Gastroesophageal sphincter (tissue), 4 donors: Measurements from ENCODE around the gene BCDIN3D. TPM values are rescaled to one million over a fixed set of nuclear protein-coding genes. Genes with fewer than 3 reads are reported as not detected.

Experiments used
- ATAC-seq: fragments of 150-250 bp; one replicate; pipeline ENCODE4 v1.9.1; 2016; ENCODE audit warnings: mild to moderate bottlenecking, moderate library complexity
- H3K27ac ChIP-seq, 4 donors: fragments of 200-600 bp; sonication (generic) in 3 of 4; 1 replicate in 3 of 4; 2 replicates in 1 of 4; pipeline ENCODE4 v1.5.1; 2016 to 2019
- H3K27me3 ChIP-seq: fragments of 200-600 bp; sonication (generic); one replicate; pipeline ENCODE4 v1.5.1; 2019
- H3K36me3 ChIP-seq, 2 donors: fragments of 200-600 bp; sonication (generic); one replicate each; pipeline ENCODE4 v1.5.1; 2019; ENCODE audit warnings: control low read depth in 1 of 2
- H3K4me1 ChIP-seq, 3 donors: fragments of 200-600 bp; sonication (generic); 1 replicate in 2 of 3; 2 replicates in 1 of 3; pipeline ENCODE4 v1.5.1; 2016 to 2019; ENCODE audit warnings: control low read depth in 2 of 3
- H3K4me3 ChIP-seq, 2 donors: fragments of 200-600 bp; sonication (generic); one replicate each; pipeline ENCODE4 v1.5.1; 2019; ENCODE audit warnings: mild to moderate bottlenecking in 1 of 2, moderate library complexity in 1 of 2
- H3K9me3 ChIP-seq, 3 donors: fragments of 200-600 bp; sonication (generic); one replicate each; pipeline ENCODE4 v1.5.1; 2017 to 2019; ENCODE audit warnings: control low read depth in 2 of 3
- EP300 ChIP-seq: sonication (generic); formaldehyde crosslinking; IDR thresholded peaks from one replicate; pipeline ENCODE4 v1.6.1; 2017; ENCODE audit warnings: antibody characterized with exemption, mild to moderate bottlenecking
- POLR2A ChIP-seq, 2 donors: fragments of 450-650 bp; IDR thresholded peaks; one replicate each; pipeline ENCODE4 v1.6.1; 2017; ENCODE audit warnings: antibody characterized with exemption in 2 of 2, mild to moderate bottlenecking in 2 of 2, moderate library complexity in 1 of 2
- POLR2AphosphoS5 ChIP-seq: sonication (generic); formaldehyde crosslinking; IDR thresholded peaks from one replicate; pipeline ENCODE4 v1.6.1; 2017; ENCODE audit warnings: antibody characterized with exemption
- WGBS, 2 donors: methylation state at CpG; one replicate each; pipeline ENCODE4 v1.1.5; 2018; ENCODE audit warnings: low coverage in 1 of 2; 5-methylcytosine and 5-hydroxymethylcytosine counted together
- total RNA-seq, 4 donors: library from RNA; depleted of rRNA; stranded (reverse); fragments of >200 nt; gene quantifications; one replicate each; pipeline ENCODE4 v1.1.0, GENCODE V29; 2016
- TF ChIP-seq, protein P1 (sequence below), 4 experiments: fragments of 200-600 bp in 2 of 4; fragments of 450-650 bp in 2 of 4; sonication (generic) in 1 of 4; IDR thresholded peaks; one replicate each; pipeline ENCODE4 v1.5.1; 2017 to 2019; ENCODE audit warnings: antibody characterized with exemption in 4 of 4, mild to moderate bottlenecking in 2 of 4, moderate library complexity in 2 of 4

The BCDIN3D gene
- total RNA-seq, 4 donors from 2014 or later = 2.6 to 4.7 (median 3.4) TPM

DNA sequence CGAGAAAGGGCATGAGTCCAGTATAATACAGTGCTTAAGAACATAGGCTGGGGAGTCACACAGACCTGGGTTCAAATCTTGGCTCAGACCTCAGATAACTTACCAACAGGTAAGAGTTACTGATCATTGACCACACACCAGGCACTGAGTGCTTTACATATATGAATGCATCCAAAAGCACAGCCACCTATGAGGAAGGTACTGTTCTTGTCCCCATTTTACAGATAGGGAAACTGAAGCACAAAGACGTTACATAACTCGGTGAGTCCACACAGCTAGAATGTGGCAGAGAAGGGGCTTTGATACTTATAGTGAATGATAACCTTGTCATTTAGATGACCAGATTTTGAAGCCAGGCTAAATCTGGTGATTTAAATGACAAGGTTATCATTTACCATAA is 33.2 kb upstream of the BCDIN3D start:
- Histone ChIP-seq H3K27ac (no peak overlapping the region), H3K9me3 (no peaks in the 10 kb centered on the region), H3K27me3 (peaks cover 6% of the 10 kb centered on the region), H3K4me3 (no peak overlapping the region), H3K36me3 (no peaks in the 10 kb centered on the region), H3K4me1 (no peaks in the 10 kb centered on the region)
- no peak for ATAC-seq
- TF ChIP-seq POLR2AphosphoS5 = no peak
- TF ChIP-seq, protein P1, sequence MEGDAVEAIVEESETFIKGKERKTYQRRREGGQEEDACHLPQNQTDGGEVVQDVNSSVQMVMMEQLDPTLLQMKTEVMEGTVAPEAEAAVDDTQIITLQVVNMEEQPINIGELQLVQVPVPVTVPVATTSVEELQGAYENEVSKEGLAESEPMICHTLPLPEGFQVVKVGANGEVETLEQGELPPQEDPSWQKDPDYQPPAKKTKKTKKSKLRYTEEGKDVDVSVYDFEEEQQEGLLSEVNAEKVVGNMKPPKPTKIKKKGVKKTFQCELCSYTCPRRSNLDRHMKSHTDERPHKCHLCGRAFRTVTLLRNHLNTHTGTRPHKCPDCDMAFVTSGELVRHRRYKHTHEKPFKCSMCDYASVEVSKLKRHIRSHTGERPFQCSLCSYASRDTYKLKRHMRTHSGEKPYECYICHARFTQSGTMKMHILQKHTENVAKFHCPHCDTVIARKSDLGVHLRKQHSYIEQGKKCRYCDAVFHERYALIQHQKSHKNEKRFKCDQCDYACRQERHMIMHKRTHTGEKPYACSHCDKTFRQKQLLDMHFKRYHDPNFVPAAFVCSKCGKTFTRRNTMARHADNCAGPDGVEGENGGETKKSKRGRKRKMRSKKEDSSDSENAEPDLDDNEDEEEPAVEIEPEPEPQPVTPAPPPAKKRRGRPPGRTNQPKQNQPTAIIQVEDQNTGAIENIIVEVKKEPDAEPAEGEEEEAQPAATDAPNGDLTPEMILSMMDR (IDR thresholded peaks at IDR 0.05) = no peak
- 84 to 88% methylated on average over 3 of the region's 3 CpGs for WGBS, 2 donors

DNA sequence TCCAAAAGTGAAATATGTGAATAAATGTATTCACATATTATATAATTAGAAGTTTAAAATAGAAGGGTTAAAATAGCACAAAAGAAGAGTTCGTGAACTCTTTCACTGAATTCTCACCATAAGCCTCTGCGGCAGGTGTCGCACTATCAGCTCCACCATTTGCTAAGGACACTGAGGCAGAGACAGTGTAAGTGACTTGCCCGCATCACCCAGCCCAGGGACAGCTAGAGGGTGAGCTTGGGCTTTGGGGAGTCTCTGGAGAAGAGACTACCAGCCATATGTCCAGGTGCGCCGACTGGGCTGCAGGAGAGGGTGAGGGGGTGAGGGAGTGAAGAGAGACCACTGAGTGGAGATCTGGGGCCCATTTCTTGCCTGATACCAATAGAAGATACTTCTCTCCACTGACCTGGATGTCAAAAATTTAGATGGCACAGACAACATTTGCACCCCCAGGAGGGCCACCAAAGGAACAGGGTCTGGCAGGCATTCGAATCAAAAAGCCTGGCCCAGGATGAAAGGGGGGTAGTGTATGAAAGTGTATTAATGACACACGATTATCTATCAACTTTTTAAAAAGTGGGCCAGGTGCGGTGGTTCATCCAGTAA is 32.3 kb upstream of the BCDIN3D start:
- Histone ChIP-seq H3K27ac (no peak overlapping the region), H3K9me3 (no peaks in the 10 kb centered on the region), H3K36me3 (no peaks in the 10 kb centered on the region), H3K4me1 (no peaks in the 10 kb centered on the region), H3K4me3 (no peak overlapping the region), H3K27me3 (peaks cover 6% of the 10 kb centered on the region)
- 87 to 90% methylated on average over 8 to 9 of the region's 9 CpGs for WGBS, 2 donors
- ATAC-seq = no peak
- TF ChIP-seq EP300 (no peak), POLR2A (IDR thresholded peaks at IDR 0.05) (no peak), POLR2AphosphoS5 (no peak)
- TF ChIP-seq, protein P1 (IDR thresholded peaks at IDR 0.05) = no peak

DNA sequence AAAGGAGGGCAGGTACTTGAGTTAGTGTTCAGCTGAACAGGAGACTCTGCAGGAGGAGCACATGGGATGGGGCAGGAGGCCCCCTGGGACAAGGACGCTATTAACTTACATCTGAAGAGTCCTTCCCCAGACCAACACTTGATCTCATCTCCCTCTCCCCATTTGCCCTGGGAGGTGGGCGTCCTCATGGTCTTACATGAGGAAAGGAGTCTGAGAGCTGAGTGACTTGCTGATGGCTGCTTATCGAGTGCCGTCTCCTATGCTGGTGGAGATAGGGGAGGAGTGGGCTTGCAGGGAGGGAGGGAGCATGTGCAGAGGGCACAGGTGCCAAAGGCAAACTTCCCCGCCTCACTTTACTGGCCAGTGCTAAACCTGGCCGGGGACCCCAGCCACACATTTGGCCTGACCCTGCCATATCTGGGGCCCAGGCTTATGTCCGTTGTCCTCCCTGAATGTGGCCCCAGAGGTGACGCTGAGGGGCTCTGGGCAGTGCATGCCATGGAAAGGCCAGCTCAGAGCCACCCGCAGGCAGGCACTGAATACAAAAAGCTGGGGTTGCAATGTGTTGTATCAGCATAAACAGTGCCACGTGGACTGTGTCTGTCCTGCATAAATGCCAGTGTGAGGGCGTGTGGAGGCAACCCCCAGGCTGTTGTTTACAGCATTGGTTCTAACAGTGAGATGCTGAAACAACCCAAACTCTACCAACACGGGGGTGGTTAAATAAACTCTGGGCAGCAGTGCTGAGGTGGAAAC is 31.4 kb upstream of the BCDIN3D start:
- Histone ChIP-seq H3K36me3 (no peaks in the 10 kb centered on the region), H3K4me1 (peaks cover 0 to 8% (median 5%) of the 10 kb centered on the region in 3 donors), H3K27me3 (peaks cover 6% of the 10 kb centered on the region), H3K9me3 (no peaks in the 10 kb centered on the region), H3K27ac (no peak overlapping the region), H3K4me3 (no peak overlapping the region)
- TF ChIP-seq POLR2A (IDR thresholded peaks at IDR 0.05) = no peak
- no peak for TF ChIP-seq POLR2AphosphoS5
- TF ChIP-seq, protein P1 (IDR thresholded peaks at IDR 0.05) = no peak
- TF ChIP-seq EP300 = no peak
- no peak for ATAC-seq
- 54 to 79% methylated on average over 2 to 5 of the region's 12 CpGs for WGBS, 2 donors

DNA sequence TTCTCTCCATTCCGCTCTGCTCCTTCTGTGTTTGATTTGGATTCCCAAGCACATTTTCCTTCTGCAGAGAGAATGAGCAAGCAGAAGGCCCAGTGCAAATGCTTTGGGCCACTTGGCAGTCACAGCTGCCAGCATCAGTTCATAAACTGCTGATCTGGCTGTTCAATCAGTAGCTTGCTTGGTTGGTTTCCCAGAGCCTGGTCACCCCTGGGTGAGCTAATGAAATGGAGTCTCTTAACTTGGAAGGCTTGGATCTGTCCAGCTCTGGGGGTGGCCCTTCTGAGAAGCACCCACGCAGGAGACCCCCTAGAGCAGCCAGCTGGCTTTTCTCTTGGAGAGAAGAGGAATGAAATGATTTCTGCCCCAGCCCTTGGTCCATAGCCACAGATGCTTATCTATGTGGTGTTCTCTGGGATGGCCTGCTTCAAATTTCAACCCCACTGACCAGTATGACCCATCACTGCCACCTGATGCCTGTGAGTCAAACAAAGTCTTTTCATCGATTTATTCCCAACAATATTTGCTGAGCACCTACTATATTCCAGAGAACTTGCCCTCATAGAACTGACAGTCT is 30.5 kb upstream of the BCDIN3D start:
- Histone ChIP-seq H3K4me1 (peaks cover 0 to 17% (median 8%) of the 10 kb centered on the region in 3 donors), H3K9me3 (no peaks in the 10 kb centered on the region), H3K27me3 (peaks cover 6% of the 10 kb centered on the region), H3K27ac (no peak overlapping the region), H3K36me3 (no peaks in the 10 kb centered on the region), H3K4me3 (no peak overlapping the region)
- TF ChIP-seq EP300 (no peak), POLR2AphosphoS5 (no peak), POLR2A (IDR thresholded peaks at IDR 0.05) (no peak)
- TF ChIP-seq, protein P1 (IDR thresholded peaks at IDR 0.05) = no peak
- ATAC-seq = no peak
- 81 to 83% methylated on average over 1 to 2 of the region's 3 CpGs for WGBS, 2 donors
